RPMI7951 (cell line): ENCODE results near the gene XXYLT1. TPM values are rescaled to one million over a fixed set of nuclear protein-coding genes. Genes with fewer than 3 reads are reported as not detected.
"Not testable (repeated sequence)": the region's sequence is repeated elsewhere in the genome, so short reads cannot be mapped to it uniquely, and the experiment has no call there.

Experiments
- DNase-seq: peaks from one replicate; pipeline ENCODE4 v3.0.0-alpha.2; 2012; ENCODE audit warnings: low read depth
- total RNA-seq: library from RNA; depleted of rRNA; stranded (reverse); fragments of >200 nt; shearing (Covaris generic); gene quantifications from 2 replicates; pipeline ENCODE4 v1.2.3, GENCODE V29; 2014

XXYLT1 gene
- total RNA-seq, 1 experiment from 2014 or later, result 24.2 TPM

GRCh38 chr3:195064300-195064931 lies 206.5 kb downstream of the XXYLT1 start:
- no peak for DNase-seq

GRCh38 chr3:195063581-195064193 lies 207.3 kb downstream of the XXYLT1 start:
- DNase-seq, result no peak

GRCh38 chr3:195062866-195063540 lies 208.0 kb downstream of the XXYLT1 start:
- DNase-seq, result no peak

- no peak for DNase-seq
These were observed 209.0 kb downstream of the XXYLT1 start for GRCh38 chr3:195061756-195062655.

GRCh38 chr3:195060531-195061291 lies 210.2 kb downstream of the XXYLT1 start:
- no peak for DNase-seq

- no peak for DNase-seq
These were observed 210.8 kb downstream of the XXYLT1 start for GRCh38 chr3:195060217-195060481.

- DNase-seq, result no peak
These were observed 211.3 kb downstream of the XXYLT1 start for GRCh38 chr3:195059471-195060216.

- no peak for DNase-seq
These were observed 212.0 kb downstream of the XXYLT1 start for GRCh38 chr3:195059006-195059350.

- DNase-seq, result no peak
These were observed 212.5 kb downstream of the XXYLT1 start for GRCh38 chr3:195058336-195059005.

GRCh38 chr3:195057716-195058115 lies 213.2 kb downstream of the XXYLT1 start:
- DNase-seq, result no peak

GRCh38 chr3:195056506-195056905 lies 214.5 kb downstream of the XXYLT1 start:
- DNase-seq, result no peak

- no peak for DNase-seq
These were observed 216.6 kb downstream of the XXYLT1 start for GRCh38 chr3:195054311-195054710.

GRCh38 chr3:195052939-195053338 lies 218.0 kb downstream of the XXYLT1 start:
- DNase-seq, result no peak

- DNase-seq, result not testable (repeated sequence)
These were observed 220.7 kb downstream of the XXYLT1 start for GRCh38 chr3:195050296-195050695.

- no peak for DNase-seq
These were observed 222.7 kb downstream of the XXYLT1 start for GRCh38 chr3:195048059-195048905.

- no peak for DNase-seq
These were observed 223.4 kb downstream of the XXYLT1 start for GRCh38 chr3:195047536-195047935.

GRCh38 chr3:195046441-195046840 lies 224.5 kb downstream of the XXYLT1 start:
- DNase-seq, result no peak

- DNase-seq, result no peak
These were observed 225.3 kb downstream of the XXYLT1 start for GRCh38 chr3:195045481-195046210.

- no peak for DNase-seq
These were observed 226.5 kb downstream of the XXYLT1 start for GRCh38 chr3:195044411-195044810.
